Measurements from ENCODE around the gene FNDC11.
"Not testable (repeated sequence)": the region's sequence is repeated elsewhere in the genome, so short reads cannot be mapped to it uniquely, and the experiment has no call there.

Gene FNDC11

DNA sequence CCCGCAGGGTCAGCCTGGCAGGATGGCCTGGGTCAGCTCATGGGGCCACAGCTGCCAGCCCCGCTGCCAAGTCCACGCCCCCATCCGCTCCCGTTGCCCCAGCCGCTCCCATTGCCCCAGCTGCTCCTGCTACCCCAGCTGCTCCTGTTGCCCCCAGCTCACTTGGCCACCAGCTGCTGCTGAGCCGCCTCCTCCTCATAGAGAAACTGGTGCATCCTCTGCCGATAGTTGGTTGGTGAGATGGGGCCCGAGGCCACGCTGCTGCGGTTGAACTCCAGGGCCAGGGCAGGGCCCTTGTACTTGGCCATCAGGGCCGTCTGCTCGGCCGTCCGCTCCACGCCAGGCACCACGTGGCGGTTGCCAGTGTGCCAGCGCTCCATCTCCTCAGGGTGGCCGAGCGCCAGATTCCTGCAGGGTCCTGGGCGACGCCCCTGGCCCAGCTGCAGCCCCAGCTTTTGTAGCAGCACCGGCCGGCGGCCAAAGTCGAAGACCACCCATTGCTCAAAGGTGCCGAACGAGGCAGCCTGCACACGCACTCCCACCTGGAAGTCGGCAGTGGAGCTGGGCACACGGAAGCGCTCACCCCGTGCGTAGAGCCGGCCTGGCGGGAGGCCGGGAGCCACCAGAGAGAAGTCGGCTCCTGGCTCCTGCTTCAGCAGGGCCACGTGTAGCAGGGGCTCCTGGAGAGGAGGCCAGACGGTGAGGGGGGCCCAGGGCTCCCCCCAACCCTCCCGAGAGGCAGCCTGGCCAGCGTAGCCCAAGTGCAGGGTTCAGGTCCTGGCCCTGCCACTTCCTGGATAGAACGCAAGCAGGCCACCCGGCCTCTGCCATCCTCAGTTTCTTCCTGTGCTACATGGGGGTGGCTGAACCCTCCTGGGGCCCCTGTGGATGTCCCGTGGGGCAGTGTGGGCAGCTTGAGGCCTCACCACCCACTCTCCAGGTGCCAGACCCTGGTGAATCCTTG, 15.3 kb downstream of the FNDC11 start:
- TF ChIP-seq, protein P1, sequence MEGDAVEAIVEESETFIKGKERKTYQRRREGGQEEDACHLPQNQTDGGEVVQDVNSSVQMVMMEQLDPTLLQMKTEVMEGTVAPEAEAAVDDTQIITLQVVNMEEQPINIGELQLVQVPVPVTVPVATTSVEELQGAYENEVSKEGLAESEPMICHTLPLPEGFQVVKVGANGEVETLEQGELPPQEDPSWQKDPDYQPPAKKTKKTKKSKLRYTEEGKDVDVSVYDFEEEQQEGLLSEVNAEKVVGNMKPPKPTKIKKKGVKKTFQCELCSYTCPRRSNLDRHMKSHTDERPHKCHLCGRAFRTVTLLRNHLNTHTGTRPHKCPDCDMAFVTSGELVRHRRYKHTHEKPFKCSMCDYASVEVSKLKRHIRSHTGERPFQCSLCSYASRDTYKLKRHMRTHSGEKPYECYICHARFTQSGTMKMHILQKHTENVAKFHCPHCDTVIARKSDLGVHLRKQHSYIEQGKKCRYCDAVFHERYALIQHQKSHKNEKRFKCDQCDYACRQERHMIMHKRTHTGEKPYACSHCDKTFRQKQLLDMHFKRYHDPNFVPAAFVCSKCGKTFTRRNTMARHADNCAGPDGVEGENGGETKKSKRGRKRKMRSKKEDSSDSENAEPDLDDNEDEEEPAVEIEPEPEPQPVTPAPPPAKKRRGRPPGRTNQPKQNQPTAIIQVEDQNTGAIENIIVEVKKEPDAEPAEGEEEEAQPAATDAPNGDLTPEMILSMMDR (IDR thresholded peaks at IDR 0.05; ENCODE audit: low read length, missing control alignments), result no peak
- DNase-seq (ENCODE audit: low read depth), result no peak
- H3K4me3 ChIP-seq (replicated peaks; ENCODE audit: low read depth, low read length), result no peak overlapping the region

DNA sequence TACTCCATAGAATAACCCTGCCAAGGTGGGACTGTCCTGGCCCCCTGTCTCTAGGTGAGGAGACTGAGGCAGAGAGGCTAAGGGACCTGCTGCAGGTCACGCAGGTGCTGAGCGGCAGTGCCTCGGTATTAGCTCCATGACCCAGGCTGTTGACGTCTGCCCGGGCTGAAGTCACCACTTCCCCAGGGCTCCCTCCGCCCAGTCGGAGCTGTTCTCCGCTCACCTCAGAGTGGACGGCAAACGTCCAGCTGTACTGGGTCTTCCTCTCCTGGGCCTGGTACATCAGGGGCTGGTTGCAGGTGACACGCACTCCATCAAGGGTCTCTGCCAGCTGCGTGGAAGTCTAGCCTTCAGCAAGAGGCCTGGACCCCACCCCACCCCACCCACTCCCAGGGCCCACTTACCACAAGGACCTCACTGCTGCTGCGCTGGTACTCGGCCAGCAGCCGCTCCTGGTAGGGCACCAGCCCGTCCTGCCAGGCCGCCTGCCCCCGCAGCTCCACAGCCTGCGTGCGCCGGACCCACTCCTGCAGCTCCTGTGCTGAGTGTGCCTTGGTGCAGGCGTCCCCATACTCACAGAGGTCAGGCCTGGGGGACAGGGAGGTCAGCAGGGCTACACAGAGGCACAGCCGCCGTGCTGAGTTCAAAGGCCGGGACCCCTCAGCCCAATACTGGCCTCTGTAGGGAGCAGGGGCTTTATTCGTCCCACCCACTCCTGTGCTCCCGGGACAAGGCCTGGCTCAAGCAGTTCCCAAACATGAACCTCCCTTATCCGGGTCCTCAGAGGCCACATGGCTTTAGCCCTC, 16.5 kb downstream of the FNDC11 start:
- no peak for DNase-seq (ENCODE audit: low read depth)
- TF ChIP-seq, protein P1 (IDR thresholded peaks at IDR 0.05; ENCODE audit: low read length, missing control alignments), result no peak
- no peak overlapping the region for H3K4me3 ChIP-seq (replicated peaks; ENCODE audit: low read depth, low read length)

DNA sequence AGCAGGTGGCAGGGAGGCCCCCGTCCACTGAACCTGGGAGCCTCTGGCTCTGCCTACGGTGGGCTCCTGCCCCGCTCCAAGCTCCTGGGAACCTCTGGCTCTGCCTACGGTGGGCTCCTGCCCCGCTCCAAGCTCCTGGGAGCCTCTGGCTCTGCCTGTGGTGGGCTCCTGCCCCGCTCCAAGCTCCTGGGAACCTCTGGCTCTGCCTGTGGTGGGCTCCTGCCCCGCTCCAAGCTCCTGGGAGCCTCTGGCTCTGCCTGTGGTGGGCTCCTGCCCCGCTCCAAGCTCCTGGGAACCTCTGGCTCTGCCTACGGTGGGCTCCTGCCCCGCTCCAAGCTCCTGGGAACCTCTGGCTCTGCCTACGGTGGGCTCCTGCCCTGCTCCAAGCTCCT, 17.1 kb downstream of the FNDC11 start:
- DNase-seq (ENCODE audit: low read depth); H3K4me3 ChIP-seq (replicated peaks; ENCODE audit: low read depth, low read length): not testable (repeated sequence)

DNA sequence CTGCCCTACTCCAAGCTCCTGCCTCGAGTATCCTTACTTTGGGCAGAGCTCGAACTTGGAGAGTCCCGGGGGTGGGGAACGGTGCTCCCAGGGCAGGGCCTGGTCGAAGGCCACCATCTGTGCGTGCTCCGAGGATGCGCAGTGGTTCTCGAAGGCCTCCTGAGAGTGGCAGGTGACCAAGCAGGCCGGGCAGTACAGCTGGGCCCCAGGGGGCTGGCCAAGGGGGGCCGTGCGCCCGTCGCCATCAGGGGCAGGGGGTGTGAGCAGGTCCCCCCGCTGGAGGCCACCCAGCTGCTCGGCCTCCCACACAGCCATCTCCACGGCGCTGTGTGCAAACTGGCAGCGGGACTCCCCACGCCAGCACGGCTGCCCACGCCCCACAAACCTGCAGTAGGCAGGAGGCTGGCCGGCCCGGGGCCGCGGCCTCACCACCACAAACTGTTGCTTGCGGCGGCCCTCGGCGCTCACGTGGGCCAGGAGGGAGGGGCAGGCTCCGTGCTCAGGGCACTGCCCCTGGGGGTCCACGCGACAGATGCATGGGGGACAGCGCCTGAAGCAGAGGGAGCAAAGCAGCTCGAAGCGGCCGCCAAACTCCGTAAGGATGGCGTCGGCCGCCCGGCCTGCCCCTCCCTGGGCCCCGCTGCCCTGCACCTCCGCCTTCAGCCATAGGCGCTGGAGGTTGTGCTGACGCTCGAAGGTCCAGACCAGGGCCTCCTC, 18.3 kb downstream of the FNDC11 start:
- no peak for DNase-seq (ENCODE audit: low read depth)
- H3K4me3 ChIP-seq (replicated peaks; ENCODE audit: low read depth, low read length), result no peak overlapping the region
- TF ChIP-seq, protein P1 (IDR thresholded peaks at IDR 0.05; ENCODE audit: low read length, missing control alignments), result no peak

DNA sequence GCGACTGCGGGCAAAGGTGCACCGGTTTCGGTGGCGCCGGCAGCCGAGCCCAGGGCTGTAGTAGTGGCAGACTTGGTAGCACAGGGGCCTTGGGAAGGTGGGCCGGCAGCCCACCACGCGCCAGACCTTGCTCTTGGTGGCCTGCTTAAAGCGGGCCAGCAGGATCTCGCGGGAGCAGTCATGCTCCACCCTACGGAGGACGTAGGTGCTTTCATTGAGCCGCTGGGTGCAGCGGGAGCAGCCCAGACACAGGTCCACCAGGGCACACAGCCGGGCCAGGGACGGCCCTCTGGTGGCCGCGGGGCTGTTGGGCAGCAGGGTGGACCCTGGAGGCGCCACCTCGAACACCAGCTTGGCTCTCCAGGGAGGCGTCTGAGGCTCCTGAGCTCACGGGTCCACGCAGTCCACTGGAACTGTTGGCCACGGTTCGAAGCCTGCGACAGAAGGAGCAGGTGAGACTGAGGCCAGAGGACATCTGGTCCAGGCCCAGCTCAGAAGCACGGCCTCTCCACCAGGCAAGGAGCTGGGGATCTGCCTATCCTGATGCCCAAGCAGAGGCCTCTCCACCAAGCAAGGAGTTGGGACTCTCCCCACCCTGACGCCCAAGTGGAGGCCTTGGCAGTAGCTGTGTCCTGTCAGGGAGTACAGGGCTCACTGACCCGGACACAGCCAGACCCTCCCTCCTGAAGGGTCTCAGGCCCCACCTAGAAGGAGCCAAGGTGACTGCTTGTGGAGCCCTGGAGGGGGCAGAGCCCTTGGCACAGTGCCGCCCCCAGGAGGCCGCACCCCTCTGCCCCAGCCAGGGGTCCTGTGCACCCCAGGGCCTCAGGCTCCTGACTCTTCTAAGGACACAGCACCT, 19.1 kb downstream of the FNDC11 start:
- DNase-seq (ENCODE audit: low read depth), result no peak
- H3K4me3 ChIP-seq (replicated peaks; ENCODE audit: low read depth, low read length), result peak overlapping the region; percentile 81
- TF ChIP-seq, protein P1 (IDR thresholded peaks at IDR 0.05; ENCODE audit: low read length, missing control alignments), result peak; percentile 7

DNA sequence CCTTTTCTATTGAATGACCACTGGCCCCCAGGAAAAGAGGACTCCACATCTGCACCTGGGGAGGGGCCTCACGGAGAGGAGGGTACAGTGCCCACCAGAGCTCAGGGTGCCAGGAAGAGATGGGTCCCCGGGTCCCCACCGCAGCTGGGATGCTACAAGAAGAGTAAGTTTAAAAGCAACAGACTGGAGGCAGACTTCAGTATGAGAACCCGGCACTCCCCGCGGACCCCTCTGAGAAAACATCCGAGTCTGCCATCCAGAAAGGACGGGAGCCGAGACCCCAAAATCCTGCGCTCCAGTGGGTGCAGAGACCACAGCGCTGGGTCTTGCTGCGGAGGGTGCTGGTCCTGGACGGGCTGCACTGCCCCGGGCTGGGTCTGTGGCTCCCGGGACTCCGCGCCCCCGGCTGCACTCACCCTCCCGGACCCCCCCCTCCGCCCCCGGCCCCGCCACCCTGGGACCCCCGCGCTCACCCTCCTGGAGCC, 19.7 kb downstream of the FNDC11 start:
- DNase-seq (ENCODE audit: low read depth), result no peak
- TF ChIP-seq, protein P1 (IDR thresholded peaks at IDR 0.05; ENCODE audit: low read length, missing control alignments), result no peak
- peak overlapping the region; percentile 81 for H3K4me3 ChIP-seq (replicated peaks; ENCODE audit: low read depth, low read length)
